Measurements from ENCODE around the gene ZNF107.

The ZNF107 gene

DNA sequence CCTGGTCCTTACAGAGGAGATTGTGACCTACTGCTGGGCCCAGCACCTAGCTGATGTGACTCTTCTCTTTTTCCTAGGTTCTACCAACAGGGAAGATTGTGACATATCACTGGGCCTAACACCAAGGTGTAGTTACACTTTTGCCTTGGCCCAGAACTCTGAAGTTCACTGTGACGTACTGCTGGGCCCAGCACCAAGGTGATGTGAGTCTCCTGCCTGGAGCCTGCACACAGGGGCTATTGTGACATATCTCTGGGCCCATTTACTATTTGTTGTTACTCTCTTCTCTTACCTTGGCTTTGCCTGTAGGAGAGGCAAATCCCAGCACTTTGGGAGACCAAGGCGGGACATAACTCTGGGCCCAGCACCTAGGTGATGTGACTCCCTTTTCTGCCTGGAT is 23.1 kb upstream of the ZNF107 start:
- no peak for DNase-seq (ENCODE audit: low read depth)
- H3K4me3 ChIP-seq (replicated peaks; ENCODE audit: low read depth, low read length): no peak overlapping the region
- TF ChIP-seq, protein P1, sequence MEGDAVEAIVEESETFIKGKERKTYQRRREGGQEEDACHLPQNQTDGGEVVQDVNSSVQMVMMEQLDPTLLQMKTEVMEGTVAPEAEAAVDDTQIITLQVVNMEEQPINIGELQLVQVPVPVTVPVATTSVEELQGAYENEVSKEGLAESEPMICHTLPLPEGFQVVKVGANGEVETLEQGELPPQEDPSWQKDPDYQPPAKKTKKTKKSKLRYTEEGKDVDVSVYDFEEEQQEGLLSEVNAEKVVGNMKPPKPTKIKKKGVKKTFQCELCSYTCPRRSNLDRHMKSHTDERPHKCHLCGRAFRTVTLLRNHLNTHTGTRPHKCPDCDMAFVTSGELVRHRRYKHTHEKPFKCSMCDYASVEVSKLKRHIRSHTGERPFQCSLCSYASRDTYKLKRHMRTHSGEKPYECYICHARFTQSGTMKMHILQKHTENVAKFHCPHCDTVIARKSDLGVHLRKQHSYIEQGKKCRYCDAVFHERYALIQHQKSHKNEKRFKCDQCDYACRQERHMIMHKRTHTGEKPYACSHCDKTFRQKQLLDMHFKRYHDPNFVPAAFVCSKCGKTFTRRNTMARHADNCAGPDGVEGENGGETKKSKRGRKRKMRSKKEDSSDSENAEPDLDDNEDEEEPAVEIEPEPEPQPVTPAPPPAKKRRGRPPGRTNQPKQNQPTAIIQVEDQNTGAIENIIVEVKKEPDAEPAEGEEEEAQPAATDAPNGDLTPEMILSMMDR (IDR thresholded peaks at IDR 0.05; ENCODE audit: low read length, missing control alignments): no peak

DNA sequence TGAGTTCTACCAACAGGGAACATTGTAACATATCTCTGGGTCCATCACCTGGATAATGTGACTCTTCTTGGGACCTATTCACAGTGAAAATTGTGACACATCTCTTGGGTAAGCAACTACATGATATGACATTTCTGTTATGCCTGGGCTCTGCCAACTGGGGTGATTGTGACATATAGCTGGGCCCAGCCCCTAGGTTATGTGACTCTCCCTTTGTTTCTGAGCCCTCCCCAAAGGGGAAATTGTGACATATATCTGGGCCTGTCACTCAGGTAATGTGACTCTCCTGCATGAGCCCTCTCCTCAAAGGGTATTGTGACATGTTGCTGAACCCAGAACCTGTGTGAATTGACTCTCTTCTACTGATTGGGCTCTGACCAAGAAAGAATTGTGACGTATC is 22.4 kb upstream of the ZNF107 start:
- H3K4me3 ChIP-seq (replicated peaks; ENCODE audit: low read depth, low read length): no peak overlapping the region
- TF ChIP-seq, protein P1 (IDR thresholded peaks at IDR 0.05; ENCODE audit: low read length, missing control alignments): no peak
- no peak for DNase-seq (ENCODE audit: low read depth)

DNA sequence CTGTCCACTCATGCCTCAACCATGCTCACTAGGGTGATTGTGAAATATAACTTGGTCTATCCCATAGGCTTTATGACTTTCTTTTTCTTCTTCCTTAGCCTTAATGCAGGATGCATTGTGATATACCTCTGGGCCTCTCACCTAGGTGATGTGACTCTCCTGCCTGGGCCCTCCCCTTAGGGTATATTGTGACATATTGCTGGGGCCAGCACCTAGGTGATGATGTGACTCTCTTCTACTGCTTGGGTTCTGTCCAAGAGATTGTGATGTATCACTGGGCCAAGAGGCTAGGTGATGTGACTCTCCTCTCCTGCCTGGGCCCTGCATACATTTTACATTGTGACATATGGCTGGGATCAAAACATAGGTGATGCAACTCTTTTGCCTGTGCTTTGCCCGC is 14.7 kb upstream of the ZNF107 start:
- TF ChIP-seq, protein P1 (IDR thresholded peaks at IDR 0.05; ENCODE audit: low read length, missing control alignments): no peak
- no peak overlapping the region for H3K4me3 ChIP-seq (replicated peaks; ENCODE audit: low read depth, low read length)
- DNase-seq (ENCODE audit: low read depth): no peak

DNA sequence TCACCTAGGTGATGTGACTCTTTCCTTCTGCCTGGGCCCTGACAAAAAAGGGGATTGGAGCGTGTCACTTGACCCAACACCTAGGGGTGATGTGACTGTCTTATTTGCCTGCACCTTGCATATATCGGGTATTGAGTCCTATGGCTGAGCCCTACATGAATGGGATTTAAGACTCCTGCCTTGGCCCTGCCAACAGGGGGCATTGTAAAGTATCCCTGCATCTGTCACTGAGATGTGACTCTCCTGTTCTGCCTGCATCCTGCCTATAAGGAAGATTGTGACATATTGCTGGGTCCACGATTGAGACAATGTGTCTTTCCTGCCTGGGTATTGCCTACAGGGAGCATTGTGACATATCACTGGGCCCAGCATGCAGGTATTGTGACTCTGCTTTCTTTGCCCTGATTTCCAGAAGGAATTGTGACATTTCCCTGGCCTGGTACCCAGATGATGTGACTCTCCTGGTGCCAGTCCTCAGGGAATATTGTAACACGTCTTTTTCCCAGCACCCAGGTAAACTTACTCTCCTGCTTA is 14.2 kb upstream of the ZNF107 start:
- DNase-seq (ENCODE audit: low read depth): no peak
- TF ChIP-seq, protein P1 (IDR thresholded peaks at IDR 0.05; ENCODE audit: low read length, missing control alignments): no peak
- no peak overlapping the region for H3K4me3 ChIP-seq (replicated peaks; ENCODE audit: low read depth, low read length)

DNA sequence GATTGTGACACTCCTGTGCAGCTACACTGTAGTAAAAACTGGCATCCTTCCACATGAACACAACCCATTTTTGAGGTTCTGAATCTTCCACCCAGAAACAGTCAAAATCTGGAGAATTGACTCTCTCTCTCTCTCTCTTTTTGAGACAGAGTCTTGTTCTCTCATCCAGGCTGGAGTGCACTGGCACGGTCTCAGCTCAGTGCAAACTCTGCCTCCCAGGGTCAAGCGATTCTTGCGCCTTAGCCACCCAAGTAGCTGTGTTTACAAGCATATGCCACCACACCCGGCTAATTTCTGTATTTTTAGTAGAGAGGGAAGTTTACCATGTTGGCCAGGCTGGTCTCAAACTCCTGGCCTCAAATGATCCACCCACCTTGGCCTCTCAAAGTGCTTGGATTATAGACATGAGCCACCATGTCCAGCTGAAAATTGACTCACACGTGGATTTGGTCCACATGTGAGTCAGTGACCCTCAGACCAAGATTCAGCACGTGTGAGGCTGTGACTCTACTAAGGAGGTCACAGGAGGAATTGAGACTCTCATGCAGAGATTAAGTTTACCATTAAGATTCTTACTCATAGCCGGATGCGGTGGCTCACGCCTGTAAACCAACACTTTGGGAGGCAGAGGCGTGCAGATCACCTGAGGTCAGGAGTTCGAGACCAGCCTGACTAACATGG is 12.1 kb upstream of the ZNF107 start:
- TF ChIP-seq, protein P1 (IDR thresholded peaks at IDR 0.05; ENCODE audit: low read length, missing control alignments): no peak
- H3K4me3 ChIP-seq (replicated peaks; ENCODE audit: low read depth, low read length): no peak overlapping the region
- DNase-seq (ENCODE audit: low read depth): no peak

DNA sequence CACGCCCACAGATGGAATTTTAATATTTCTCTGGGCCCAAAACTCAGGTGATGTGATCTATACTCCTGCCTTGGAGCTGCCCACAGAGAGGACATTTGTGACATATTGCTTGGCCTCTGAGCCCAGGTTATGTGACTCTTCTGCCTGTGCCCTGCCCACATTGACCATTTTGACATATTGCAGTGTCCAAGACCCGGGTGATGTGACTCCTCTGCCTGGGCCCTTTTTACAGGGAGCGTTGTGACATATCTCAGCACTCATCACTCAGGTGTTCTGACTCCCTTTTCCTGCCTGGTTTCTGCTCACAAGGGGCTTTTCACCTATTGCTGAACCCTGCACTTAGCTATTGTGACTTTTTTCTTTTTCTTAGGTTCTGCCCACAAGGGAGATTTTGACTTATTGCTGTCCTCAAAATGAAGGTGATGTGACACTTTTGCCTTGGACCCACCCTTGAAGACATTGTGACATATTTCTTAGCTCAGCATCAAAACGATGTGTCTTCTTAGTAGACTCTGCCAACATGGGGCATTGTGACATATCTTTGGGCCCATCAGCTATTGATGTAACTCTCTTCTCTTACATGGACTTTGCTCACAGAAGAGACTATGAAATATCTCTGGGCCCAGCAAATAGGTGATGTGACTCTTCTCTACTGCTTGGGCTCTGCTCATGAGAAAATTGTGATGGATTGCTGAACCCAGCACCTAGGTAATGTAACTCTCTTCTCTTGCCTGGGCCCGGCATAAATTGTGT is 11.0 kb upstream of the ZNF107 start:
- TF ChIP-seq, protein P1 (IDR thresholded peaks at IDR 0.05; ENCODE audit: low read length, missing control alignments): no peak
- H3K4me3 ChIP-seq (replicated peaks; ENCODE audit: low read depth, low read length): no peak overlapping the region
- DNase-seq (ENCODE audit: low read depth): no peak
